Heart right ventricle (tissue), 12 donors: ENCODE data around the gene OVCH1. TPM values are rescaled to one million over a fixed set of nuclear protein-coding genes. Genes with fewer than 3 reads are reported as not detected.

Source experiments
- polyA plus RNA-seq, 2 donors: library from polyadenylated mRNA; stranded (reverse); fragments of 200-250 nt; gene quantifications; one replicate each; pipeline ENCODE4 v1.2.3, GENCODE V29; 2013
- total RNA-seq, 10 donors: library from RNA; stranded (reverse); fragmentation: NEBNext Ultra II Directional in 3 of 10; extraction: Animal tissue kit (Norgen Biotek cat#: 25700) in 3 of 10; gene quantifications; one replicate each; pipeline versions ENCODE4 v1.2.1 to v1.2.4, GENCODE V29; 2021 to 2023
- donor health status: ischemic (EF 13 %, LVEDD 7.1; RV severe dilation, severe dysfunction).
- donor health status: healthy with polysubstance abuse.
- donor health status: DM: no; HTN: yes; CAD: no.
- donor health status: DM: no; HTN: no; CAD: no.
- donor health status: ischemic (EF 25% LVEDD 6.9; RV normal size, moderate dysfunction).
- donor health status: ischemic (EF 25% LVEDD 5.7; RV mildly dilated, moderate dysfunction).
- donor health status: healthy.
- donor health status: nonischemic (EF 11% LVEDD 7.7; RV severe dilation, severe dysfunction).
- donor health status: DM: yes; HTN: yes; CAD: no.
- donor health status: PGD.
- donor health status: ischemic (EF 29% LVEDD 5.4; RV normal size, mild dysfunction).
- donor health status: nonischemic (EF 23%, LVEDD 6.1; RV moderate dilation, normal function).

The OVCH1 gene
- total and polyA plus RNA-seq, 12 donors, result 0.07 to 0.44 (median 0.21) TPM; not detected in 6

Other genes starting within 250 kb of the OVCH1 start
- gene ERGIC2, start 116.5 kb downstream of the OVCH1 start, total RNA-seq, result 10 to 100 TPM; 66.3 to 97.2 (median 85.0) TPM
- gene ERGIC2, start 116.5 kb downstream of the OVCH1 start, polyA plus RNA-seq, result 10 to 100 TPM; 50.0 to 94.4 TPM